ENCODE results near the gene GNB2.

DNA sequence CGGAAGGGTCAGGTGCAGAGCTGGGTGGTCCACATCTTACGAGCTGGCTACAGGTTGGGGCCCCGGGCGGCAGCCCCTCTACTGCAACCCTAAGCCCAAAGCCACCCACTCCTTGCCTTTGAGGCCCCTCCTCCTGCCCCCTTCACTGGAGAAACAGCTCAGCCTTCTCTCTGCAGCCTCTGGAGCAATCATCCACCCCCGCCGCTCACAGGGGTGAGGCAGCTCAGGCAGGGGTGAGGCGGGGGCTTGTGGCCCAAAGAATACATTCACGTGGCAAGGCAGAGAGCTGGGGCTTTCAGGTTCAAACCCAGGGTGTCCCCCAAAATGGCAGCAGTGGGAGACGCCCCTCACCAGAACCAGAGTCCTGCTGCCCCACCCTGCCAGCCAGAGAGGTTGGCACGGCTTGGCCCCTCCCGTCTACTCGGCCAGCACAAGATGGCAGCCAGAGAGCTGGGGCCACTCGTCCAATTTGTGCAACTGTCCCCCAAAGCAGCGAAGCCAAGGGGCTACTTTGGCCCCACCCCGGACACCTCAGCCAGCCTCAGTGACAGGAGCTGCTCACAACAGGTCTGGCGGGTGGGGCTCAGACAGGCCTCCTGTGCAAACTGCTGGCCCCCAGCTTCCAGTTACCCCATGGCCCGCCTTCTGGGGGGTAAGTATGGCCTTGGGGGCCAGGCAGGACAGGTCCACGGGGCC, 7.2 kb downstream of the GNB2 start:
- TF ChIP-seq, protein P1, sequence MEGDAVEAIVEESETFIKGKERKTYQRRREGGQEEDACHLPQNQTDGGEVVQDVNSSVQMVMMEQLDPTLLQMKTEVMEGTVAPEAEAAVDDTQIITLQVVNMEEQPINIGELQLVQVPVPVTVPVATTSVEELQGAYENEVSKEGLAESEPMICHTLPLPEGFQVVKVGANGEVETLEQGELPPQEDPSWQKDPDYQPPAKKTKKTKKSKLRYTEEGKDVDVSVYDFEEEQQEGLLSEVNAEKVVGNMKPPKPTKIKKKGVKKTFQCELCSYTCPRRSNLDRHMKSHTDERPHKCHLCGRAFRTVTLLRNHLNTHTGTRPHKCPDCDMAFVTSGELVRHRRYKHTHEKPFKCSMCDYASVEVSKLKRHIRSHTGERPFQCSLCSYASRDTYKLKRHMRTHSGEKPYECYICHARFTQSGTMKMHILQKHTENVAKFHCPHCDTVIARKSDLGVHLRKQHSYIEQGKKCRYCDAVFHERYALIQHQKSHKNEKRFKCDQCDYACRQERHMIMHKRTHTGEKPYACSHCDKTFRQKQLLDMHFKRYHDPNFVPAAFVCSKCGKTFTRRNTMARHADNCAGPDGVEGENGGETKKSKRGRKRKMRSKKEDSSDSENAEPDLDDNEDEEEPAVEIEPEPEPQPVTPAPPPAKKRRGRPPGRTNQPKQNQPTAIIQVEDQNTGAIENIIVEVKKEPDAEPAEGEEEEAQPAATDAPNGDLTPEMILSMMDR (conservative IDR thresholded peaks at IDR 0.05 in 1 of 2, IDR thresholded peaks at IDR 0.05 in 1 of 2; ENCODE audit: extremely low read depth in 1 of 2, insufficient read depth in 1 of 2, low read depth in 1 of 2, low read length in 2 of 2), result no peak
- no peak for TF ChIP-seq EZH2 (IDR thresholded peaks at IDR 0.05; ENCODE audit: borderline replicate concordance, low read length)

Data from mammary epithelial cell (primary cell).